Kidney epithelial cell (primary cell): ENCODE measurements around the gene RFX8. TPM values are rescaled to one million over a fixed set of nuclear protein-coding genes. Genes with fewer than 3 reads are reported as not detected.
"Not testable (repeated sequence)": the region's sequence is repeated elsewhere in the genome, so short reads cannot be mapped to it uniquely, and the experiment has no call there.

Experiments
- DNase-seq: peaks from one replicate; pipeline ENCODE4 v3.0.0-alpha.2; 2010; ENCODE audit warnings: low read depth
- H3K27me3 ChIP-seq: 2 replicates; pipeline ENCODE4 v1.6.0; 2011; ENCODE audit warnings: low read length; ENCODE audit not compliant: control insufficient read depth, insufficient read depth
- H3K36me3 ChIP-seq: 2 replicates; pipeline ENCODE4 v1.5.1; 2011; ENCODE audit warnings: low read length; ENCODE audit not compliant: control insufficient read depth, insufficient read depth
- H3K4me3 ChIP-seq: 2 replicates; pipeline ENCODE4 v1.5.1; 2011; ENCODE audit warnings: low read depth, mild to moderate bottlenecking, control low read depth, low read length
- CTCF ChIP-seq: IDR thresholded peaks from 2 replicates; pipeline ENCODE4 v1.5.1; 2011; ENCODE audit warnings: mild to moderate bottlenecking, moderate library complexity, low read length, control low read depth, inconsistent platforms; ENCODE audit not compliant: insufficient read depth, poor library complexity, severe bottlenecking
- total RNA-seq: library from RNA; depleted of rRNA; stranded (reverse); fragments of >200 nt; gene quantifications from 2 replicates; pipeline ENCODE4 v1.2.3, GENCODE V29; 2015

RFX8 gene
- total RNA-seq, 1 donor from 2014 or later = 0.25 TPM

- H3K27me3 ChIP-seq = no peaks in the 10 kb centered on the region
- H3K36me3 ChIP-seq = no peaks in the 10 kb centered on the region
- H3K4me3 ChIP-seq = no peak overlapping the region
- no peak for TF ChIP-seq CTCF
- DNase-seq = no peak
Observed at GRCh38 chr2:101466426-101466825, 8.5 kb downstream of the RFX8 start.

GRCh38 chr2:101464841-101465240 is 10.1 kb downstream of the RFX8 start:
- Histone ChIP-seq H3K36me3 (no peaks in the 10 kb centered on the region), H3K27me3 (no peaks in the 10 kb centered on the region), H3K4me3 (no peak overlapping the region)
- no peak for DNase-seq
- no peak for TF ChIP-seq CTCF

GRCh38 chr2:101463911-101464641 is 10.8 kb downstream of the RFX8 start:
- no peak for DNase-seq
- no peak overlapping the region for H3K4me3 ChIP-seq
- TF ChIP-seq CTCF = no peak
- no peaks in the 10 kb centered on the region for H3K27me3 ChIP-seq
- no peaks in the 10 kb centered on the region for H3K36me3 ChIP-seq

- Histone ChIP-seq H3K27me3 (no peaks in the 10 kb centered on the region), H3K4me3 (no peak overlapping the region), H3K36me3 (no peaks in the 10 kb centered on the region)
- no peak for TF ChIP-seq CTCF
- no peak for DNase-seq
Observed at GRCh38 chr2:101463421-101463820, 11.5 kb downstream of the RFX8 start.

- H3K27me3 ChIP-seq = no peaks in the 10 kb centered on the region
- no peaks in the 10 kb centered on the region for H3K36me3 ChIP-seq
- no peak for TF ChIP-seq CTCF
- no peak for DNase-seq
- H3K4me3 ChIP-seq = no peak overlapping the region
Observed at GRCh38 chr2:101461381-101461780, 13.5 kb downstream of the RFX8 start.

GRCh38 chr2:101454408-101454807 is 20.5 kb downstream of the RFX8 start:
- H3K4me3 ChIP-seq, H3K36me3 ChIP-seq, DNase-seq, H3K27me3 ChIP-seq: not testable (repeated sequence)
